ENCODE results near the gene ISLR2.
A peak's percentile ranks its signal among the peaks of the same experiment; 100 is the strongest.
"Not testable (repeated sequence)": the region's sequence is repeated elsewhere in the genome, so short reads cannot be mapped to it uniquely, and the experiment has no call there.

Gene ISLR2, protein sequence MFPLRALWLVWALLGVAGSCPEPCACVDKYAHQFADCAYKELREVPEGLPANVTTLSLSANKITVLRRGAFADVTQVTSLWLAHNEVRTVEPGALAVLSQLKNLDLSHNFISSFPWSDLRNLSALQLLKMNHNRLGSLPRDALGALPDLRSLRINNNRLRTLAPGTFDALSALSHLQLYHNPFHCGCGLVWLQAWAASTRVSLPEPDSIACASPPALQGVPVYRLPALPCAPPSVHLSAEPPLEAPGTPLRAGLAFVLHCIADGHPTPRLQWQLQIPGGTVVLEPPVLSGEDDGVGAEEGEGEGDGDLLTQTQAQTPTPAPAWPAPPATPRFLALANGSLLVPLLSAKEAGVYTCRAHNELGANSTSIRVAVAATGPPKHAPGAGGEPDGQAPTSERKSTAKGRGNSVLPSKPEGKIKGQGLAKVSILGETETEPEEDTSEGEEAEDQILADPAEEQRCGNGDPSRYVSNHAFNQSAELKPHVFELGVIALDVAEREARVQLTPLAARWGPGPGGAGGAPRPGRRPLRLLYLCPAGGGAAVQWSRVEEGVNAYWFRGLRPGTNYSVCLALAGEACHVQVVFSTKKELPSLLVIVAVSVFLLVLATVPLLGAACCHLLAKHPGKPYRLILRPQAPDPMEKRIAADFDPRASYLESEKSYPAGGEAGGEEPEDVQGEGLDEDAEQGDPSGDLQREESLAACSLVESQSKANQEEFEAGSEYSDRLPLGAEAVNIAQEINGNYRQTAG

DNA sequence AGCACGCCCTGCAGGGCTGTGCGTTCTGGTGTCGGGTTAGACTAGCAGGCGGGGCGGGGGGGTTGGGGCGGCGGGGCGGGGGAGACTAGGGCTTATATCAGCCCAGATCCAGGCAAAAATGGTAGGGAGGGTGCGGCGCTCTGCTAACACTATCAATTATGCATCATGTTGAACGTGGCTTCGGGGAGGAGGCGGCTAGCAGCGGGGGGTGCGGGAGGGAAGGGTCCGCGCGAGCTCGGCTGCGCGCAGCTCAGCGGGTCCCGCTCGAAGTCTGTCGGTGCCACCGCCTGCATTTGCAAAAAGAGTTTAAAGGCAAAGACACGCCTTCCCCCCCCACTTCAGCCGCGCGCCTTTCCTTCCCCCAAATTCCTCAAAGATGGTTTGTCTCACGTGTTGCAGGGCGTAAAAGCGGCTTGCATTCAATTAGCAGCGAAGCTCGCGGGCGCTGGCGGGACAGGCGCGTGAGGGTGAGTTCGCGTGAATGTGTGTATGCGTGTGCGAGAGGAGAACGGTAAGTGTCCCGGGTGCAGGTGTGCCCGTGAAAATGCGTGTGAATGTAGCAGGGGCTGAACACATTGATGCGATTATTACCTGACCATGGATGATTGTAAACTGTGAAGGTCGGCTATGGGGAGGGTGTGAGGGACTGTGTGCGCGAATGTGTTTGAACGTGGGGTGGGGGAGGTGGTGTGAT lies at the start of gene ISLR2:
TSS of gene ISLR2 (plus strand) at position 432 of the 694 bp plus-strand sequence. CDS start 2,169 bp downstream, outside the sequence.
- DNase-seq, result no peak

DNA sequence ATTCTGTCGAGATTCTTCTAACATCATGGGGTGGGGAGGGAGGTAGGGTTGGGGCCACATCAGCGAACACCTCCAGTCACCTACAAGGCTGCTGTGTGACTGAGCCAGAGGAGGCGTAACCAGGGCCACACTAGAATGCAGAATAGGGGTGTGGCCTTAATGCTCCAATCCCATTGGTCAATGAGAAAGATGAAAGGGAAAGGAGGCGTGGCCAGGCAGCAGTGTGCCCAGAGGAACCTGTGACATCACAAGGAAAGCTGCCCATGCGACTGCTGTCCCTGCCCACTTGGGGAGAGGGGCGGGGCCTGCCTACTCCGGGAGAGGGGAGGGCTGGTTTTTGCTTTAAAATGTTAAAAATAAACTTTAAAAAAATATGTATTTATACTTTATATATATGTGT lies 47.9 kb upstream of the ISLR2 start, which contains the start of gene GOLGA6A:
TSS of gene GOLGA6A (minus strand) at position 101 of the 400 bp plus-strand sequence. CDS start at position 60, 41 bp downstream.
- not testable (repeated sequence) for DNase-seq

DNA sequence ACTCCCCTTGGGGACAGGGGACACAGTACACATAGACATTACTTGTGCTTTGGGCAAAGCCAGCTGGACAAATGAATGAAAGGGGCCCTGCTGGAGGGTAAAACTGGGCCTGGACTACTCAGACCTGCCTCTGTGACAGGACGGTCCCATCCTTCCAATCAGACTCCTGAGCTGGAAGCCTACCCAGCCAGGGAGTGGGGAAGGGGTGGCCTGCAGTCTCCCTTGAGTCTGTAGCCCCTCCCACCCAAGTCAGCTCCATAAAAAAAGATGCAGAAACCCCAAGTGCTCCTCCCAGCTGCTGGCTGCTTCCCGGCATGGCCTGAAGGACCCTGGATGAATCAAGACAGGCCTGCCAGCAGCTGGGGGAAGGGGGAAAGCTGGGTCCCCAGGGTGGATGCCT lies 35.8 kb upstream of the ISLR2 start:
- not testable (repeated sequence) for DNase-seq

DNA sequence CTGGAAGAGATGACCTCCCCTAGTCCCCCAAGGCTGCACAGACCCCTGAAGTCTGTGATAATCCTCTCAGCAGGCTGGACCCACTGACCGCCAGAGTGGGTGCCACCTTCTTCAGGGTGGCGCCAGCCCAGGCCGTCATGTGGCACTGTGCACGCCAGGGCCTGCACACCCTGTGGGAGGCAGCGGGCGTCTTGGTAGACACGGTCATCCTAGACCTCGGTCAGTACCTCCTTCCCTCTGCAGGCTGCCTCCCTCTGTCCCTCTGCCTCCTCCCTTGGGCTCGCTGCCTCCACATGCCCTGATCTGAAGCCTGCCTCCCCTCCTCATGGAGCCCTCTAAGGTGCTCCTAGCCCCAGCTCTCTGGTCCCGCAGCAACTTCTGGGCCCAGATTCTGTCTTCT lies 34.8 kb upstream of the ISLR2 start:
- not testable (repeated sequence) for DNase-seq

DNA sequence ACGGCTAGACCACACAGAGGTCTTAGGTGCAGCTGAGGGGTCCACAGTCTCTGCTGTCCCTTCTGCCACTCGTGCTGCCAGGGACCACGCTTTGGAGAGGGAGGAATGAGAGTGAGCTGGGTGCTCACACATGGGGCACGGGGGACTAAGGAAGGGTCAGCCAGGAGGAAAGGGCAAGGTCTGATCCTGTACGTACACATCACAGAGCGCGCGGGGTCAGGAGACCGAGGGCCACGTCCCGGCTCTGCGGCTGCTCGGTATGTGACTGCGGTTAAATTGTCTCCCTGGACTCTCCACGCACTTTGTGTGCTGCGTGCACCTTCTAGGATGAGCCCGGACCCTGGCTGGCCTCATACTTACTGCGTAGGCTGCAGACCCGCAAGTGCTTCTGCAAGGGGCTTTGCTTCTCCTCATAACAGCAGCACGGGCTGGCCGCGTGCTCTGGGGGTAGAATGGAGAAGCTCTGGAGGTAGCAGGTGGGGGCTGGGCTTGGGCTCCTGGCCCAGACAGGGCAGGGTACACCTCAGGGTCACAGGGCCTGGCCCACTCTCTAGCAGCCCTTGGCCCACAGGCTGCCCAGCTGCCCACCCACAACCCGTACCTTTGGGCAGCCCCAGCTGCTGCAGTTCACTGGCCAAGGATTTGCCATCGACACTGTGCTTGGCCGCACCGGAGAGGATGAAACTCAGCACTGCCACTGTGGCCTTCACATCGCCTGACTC lies 33.5 kb upstream of the ISLR2 start:
- DNase-seq, result not testable (repeated sequence)

DNA sequence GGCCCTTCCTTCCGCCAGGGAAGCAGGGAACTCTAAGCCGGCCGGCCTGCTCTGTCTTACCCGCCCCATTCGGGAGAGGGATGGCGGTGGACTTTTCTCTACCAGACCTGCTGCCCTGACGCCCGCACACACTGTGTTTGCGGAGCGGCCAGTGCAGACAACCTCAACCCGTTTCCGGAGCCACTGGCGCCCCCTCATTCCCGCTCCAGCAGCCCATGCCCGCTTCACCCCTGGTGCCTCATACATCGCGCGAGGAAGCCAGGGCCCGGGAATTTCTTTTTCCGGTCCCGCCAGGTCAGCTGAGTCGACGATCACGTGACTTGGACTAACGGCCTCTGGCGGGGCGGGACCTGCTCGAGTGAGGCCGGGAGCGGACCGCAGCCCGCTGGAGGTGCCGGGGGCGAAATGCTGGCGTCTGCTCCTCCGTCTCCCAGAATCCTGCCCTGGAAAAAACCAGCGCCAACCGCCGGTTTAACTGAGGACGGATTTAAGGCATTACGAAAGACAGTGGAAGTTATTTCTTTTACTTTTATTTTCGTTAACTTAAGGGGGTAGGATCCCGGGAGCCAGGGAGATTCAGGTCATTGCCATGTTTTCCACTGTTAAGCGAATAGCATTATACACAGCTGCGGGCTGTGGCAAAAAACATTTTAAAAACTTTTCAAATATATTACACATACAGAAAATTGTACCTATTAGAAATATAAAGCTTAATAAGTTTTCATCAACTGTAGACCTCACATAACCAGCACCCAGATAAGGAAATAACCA lies 30.2 kb upstream of the ISLR2 start:
- peak; percentile 88 for DNase-seq

DNA sequence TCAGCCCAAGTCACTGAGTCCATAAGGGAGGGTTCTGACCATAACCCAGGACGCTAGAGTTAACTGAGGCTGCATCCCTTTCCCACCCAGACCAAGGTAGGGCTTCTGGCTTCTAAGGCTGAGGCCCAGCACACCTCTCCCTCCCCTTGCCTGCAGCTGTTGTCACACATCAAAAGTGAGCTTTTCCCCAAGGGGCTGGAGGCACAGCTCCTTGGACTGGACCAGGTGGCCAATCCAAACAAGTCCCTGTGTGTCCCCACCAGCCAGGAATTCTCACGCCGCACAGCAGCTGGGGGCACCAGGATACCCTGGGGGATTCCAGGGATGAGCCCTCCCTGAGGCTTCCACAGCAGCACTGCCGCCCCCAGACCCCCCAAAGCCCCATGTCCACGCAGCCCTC lies 22.3 kb upstream of the ISLR2 start:
- DNase-seq, result no peak

DNA sequence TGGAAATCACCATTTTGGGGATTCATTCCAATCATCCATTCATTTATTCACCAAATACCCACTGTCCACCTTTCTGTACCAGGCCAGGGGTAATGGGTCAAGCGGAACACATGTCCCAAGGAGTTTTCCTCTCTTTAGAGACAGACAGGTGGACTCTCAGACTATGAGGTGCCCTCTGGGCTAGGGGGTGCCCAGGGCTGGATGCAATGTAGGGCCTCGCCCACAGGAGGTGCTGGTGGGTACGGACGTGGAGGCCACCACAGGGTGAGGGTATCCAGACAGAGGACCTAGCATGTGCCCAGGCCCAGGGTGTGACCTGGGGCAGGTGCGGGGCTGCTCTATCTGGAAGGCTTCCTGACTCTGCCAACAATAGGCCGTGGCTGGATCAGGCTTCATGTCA lies 21.8 kb upstream of the ISLR2 start:
- DNase-seq, result peak; percentile 9

DNA sequence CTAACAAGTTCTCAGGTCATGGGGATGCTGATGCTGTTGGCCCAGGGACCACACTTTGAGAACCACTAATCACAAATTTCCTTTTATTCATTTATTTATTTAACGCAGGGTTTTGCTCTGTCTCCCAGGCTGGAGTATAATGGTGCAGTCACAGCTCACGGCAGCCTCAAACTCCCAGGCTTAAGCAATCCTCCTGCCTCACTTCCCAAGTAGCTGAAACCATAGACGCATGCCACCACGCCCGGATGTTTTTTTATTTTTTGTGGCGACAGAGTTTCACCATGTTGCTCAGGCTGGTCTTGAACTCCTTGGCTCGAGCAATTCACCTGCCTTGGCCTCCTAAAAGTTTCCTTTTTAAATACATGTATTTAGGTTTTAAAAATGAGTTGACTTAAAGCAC lies 20.7 kb upstream of the ISLR2 start:
- DNase-seq, result no peak

DNA sequence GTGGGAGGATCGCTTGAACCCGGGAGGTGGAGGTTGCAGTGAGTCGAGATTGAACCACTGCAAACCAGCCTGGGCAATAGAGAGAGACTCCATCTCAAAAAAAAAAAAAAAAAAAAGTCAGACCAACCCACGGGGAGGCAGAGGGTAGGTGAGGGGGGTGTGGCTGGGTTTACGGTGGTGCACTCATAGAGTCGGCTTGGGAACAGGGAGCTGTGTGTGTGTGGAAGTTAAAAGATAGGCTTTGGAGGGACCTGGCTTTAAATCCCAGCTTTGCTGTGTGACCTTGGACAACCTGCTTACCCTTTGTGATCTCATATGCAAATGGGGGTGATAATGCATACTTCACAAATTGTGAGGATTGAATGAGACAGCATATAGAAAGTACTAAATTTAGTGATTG lies 10.0 kb upstream of the ISLR2 start:
- no peak for DNase-seq

DNA sequence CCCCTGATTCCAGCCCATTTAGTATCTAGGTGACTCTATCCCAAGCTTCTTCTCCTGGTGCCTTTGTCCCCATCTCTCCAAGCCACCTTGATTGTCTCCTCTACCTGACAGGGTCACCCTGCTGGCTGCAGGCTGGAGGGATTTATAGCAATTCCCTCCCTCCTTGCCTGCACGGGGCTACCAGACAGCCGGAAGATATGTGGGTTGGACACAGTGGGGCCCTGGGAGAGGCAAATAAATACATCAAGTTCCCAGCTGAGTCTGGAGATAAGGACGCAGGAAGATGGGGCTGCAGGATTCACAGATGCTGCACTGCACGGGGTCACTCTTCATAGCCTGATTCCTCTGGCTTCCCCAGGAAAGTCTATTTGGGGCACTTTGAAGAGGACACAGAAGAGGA lies 9.3 kb upstream of the ISLR2 start:
- no peak for DNase-seq

DNA sequence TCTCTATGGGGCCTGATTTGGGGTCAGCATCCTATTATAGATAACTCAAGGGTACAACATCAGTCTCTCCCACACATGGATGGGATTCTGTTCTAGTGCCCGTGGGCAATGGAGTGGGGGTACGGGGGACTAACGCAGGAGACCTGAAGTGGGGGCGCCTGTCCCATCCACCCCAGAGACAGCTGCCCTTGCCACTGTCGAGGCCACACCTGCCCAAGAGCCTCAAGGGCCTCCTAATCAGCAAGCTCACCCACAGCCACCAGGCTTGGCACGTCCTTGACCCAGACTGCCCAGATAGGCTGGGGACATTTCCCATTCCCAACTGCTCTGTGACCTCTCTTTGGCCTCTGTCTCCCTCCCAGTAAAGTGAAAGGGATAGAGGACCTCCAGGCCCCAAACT lies 8.5 kb upstream of the ISLR2 start:
- DNase-seq, result no peak

DNA sequence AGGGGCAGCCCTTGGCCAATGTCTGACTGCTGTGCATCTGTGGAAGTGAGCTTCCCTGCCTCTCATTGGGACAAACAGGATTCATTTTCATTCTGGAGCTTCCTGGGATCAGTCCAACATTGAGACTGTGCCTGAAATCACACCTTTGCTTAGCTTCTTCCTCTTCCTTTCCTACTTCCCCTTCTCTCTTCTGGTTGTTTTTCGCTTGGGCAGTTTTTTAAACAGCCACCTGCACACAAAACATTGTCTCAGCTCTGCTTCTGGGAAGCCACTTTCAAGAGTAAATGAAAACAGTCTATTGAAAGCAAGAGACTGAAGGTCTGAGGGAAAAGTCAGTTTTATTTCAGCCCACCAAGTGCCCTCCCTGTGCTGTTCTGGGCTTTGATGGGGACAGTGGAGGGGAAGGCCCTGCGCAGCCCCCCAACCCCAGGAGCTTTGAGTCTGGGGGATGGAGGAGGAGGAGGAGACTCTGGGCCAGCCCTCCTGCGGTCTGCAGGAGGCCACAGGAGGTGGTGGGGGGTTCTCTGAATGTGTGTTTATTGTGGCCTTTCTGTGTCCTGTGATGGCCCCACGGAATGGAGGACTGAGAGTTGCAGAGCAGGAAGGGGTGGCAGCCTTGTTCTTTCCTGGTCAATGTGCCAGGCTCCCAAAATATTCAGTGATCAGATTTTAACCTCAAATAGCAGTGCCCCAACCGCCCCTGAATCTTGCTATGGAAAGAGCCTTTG lies 7.8 kb upstream of the ISLR2 start:
- no peak for DNase-seq

DNA sequence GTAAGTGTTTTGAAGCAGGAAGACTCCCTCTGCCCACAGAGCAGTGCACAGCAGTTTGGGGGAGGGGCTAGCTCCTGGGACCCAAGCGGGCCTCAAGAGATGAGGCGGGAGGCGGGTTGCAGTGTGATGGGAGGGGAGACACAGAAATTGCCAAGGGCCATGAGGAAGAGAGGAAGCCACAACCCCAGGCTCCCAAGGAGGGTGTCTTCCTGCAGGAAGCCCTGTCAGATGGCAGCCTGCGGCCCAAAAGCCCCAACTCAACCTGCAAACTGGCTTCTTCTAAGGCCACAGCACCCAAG lies 7.3 kb upstream of the ISLR2 start:
- no peak for DNase-seq

DNA sequence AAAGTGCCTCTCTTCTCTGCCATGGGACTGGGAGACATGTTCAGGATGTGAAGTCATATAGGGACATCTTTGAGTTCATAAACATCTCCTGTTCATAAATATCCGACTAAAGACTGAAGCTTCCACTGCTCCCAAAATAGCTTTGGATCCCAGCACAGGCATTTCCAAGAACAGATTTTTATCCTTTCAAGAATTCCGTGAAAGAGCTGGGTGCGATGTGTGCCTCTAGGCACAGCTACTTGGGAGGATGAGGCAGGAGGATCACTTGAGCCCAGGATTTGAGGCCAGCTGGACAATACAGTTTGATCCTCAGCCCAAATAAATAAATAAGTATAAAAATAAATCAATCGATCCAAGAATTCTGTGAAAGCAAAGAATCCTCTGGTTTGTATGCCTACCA lies 6.7 kb upstream of the ISLR2 start:
- DNase-seq, result no peak

DNA sequence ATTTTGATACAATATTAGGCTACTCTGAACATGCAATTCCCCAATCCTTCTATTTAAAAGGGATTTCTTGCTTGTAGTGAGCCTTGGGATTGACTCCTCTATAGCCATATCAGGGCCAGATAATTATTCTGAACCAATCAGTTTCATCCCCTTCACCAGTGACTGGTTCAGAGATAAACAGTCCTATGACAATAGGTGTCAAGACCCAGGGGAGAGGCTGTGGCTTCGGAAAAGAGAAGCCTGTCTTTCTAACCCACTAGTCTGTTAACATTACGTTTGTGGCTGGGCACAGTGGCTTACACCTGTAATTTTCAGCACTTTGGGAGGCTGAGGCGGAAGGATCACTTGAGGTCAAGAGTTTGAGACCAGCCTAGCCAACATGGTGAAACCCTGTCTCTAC lies 6.2 kb upstream of the ISLR2 start:
- DNase-seq, result no peak

DNA sequence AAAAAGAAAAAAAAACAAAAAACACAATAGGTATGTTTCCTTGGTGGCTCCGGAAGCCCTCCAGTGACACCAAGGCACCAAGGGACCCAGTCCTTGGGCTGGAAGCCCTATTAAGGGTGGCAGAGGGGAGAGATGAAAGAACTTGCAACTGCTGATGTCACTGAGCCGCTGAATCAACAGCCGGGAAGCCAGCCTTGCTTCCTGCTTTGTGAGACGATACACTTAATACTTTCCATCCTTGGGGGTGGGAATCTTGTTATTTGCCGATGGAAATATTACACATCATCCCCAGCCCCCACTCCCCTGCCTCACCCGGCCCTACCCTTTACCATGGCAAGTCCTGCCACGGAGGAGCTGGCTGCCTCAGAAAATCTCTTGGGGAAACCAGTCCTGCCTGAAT lies 5.6 kb upstream of the ISLR2 start:
- DNase-seq, result no peak

DNA sequence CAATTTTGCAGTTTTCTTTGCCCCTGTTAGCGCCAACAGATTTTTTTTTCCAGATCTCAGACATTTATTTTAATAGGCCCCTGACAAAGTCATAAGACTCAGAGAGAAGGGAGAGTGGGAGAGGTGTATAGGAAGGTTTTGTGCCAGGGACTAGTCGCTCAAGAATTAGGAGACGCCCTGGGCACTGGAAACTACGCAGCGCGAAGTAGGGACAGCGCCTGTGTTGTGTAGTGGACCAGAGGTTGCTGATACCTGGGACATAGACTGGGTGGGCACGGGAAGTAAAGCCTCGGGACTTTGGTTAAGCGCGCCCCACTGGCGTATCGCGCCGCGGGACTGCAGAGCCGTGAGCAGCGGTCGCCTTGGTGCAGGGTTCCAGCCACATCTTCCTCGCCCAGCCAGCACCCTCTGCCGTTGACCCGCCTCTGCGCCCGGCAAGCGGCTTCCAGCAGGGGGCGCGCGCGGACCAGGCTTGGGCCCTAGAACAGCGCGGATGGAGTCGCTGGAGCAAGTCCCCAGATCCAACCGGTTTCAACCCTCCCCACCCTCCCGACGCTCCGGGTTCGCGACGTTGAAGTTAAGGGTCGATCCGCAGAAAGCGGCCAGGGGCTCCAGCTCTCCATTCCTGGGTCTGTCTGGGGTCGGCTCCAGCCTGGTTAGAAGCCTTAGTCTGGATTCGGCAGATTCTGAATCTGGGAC lies 3.0 kb upstream of the ISLR2 start:
- peak; percentile 93 for DNase-seq

DNA sequence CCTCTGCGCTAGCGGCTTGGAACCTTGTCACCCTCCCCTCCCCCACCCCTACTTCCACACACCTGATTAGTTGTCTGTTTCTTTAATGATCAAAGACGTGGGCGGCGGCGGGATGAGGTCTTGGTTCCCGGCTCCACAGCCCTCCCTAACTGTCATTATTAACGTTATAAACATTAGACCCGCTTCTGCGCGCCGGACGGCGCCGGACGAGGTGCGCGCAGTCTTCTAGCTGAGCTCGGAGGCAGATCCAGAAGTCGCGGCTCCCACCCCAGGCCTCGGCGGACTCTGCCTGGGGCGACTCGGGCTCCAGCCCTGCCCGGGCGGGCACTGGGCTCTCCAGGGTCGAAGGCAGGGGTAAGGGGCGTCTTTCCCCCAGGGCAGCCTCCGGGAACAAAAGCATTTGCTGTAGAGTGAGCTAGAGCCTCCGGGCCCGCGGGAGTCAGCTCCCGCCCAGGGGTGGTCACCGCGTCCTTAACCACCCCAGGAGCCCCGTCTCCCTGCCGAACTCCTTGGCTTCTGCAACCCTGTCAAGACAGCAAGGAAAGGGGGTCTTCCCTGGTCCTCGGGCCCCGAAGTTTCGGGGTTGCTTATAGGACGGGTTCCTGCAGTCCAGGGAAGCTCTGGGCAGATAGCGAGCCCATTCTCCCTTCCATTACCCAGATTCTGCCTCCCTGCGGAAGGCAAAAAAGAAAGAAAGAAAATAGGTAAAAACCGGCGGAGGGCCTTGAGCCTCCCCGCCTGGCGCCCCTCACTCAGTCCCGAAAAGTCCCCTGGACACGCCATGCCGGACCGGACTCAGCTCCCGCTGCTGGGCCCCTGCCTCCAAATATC lies 2.2 kb upstream of the ISLR2 start:
- no peak for DNase-seq
